Activated naive CD8-positive, alpha-beta T cell treated with anti-CD3 and anti-CD28 coated beads, Interleukin-2, amount 10 ng/mL, durations not matched to agents 7 days and 5 days (primary cell): ENCODE results near the gene HERPUD1. TPM values are rescaled to one million over a fixed set of nuclear protein-coding genes. Genes with fewer than 3 reads are reported as not detected.
"Not testable (repeated sequence)": the region's sequence is repeated elsewhere in the genome, so short reads cannot be mapped to it uniquely, and the experiment has no call there.

ENCODE experiments used
- ATAC-seq: fragments of 150-1000 bp; cut with Tn5 transposase; one replicate; pipeline ENCODE4 v1.10.0; 2021; ENCODE audit warnings: low read depth, moderate library complexity
- POLR2A ChIA-PET: fragments of 350-600 bp; sonication (Branson Sonifier 250); formaldehyde crosslinking; loops from one replicate; lab custom pipeline; 2021; ENCODE audit warnings: antibody characterized with exemption; lab: Charles Lee
- DNase-seq: peaks from one replicate; pipeline ENCODE4 v3.0.0; 2021
- H3K27ac Mint-ChIP-seq: one replicate; pipeline ENCODE4 v1.8.0; 2022; ENCODE audit warnings: mild to moderate bottlenecking, mixed read lengths
- H3K27me3 Mint-ChIP-seq: one replicate; pipeline ENCODE4 v1.8.0; 2022; ENCODE audit warnings: mild to moderate bottlenecking, moderate library complexity, mixed read lengths
- H3K36me3 Mint-ChIP-seq: one replicate; pipeline ENCODE4 v1.8.0; 2021; ENCODE audit warnings: mild to moderate bottlenecking, mixed read lengths
- H3K4me1 Mint-ChIP-seq: one replicate; pipeline ENCODE4 v1.8.0; 2021; ENCODE audit warnings: mixed read lengths
- H3K4me3 Mint-ChIP-seq: one replicate; pipeline ENCODE4 v1.8.0; 2022; ENCODE audit warnings: mild to moderate bottlenecking, moderate library complexity, mixed read lengths
- H3K9me3 Mint-ChIP-seq: one replicate; pipeline ENCODE4 v1.8.0; 2021; ENCODE audit warnings: mixed read lengths
- total RNA-seq, 2 experiments: library from RNA; stranded (reverse); gene quantifications; one replicate each; pipeline ENCODE4 v1.2.3, GENCODE V29; 2021

Gene HERPUD1
- total RNA-seq, 2 experiments from 2014 or later: 134 to 157 TPM

DNA sequence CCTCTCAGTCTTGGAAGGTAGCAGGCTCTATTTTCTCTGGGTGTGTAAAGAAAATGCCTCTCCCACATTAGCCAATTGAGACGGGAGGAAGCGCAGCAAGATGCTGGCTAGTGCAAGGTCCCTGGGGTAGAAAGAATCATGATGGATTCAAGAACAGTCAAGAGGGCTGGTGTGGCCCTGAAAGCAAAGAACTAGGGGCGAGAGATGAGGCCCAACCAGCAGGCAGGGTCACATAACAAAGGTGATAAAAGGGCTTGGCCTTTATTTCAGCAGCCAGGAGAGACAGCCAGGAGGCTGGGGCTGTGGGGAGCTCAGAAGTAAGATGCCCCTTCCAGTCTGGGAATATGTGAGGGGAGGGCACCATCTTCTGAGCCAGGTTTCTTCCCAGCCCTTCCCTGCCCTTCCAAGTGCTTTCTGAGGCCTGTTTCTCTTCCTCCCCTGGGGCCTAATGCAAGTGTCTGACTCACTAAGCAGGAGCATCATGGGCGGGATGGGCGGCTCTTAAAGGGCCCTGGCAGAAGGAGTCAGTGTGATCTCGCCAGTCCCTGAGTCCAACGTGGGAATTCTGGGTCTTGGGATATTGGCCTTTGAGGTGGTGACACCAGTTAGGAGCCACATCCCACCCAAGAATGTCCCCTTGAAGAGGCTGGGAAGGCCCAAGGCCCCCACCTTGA, 53.5 kb downstream of the HERPUD1 start:
- H3K27ac Mint-ChIP-seq: peak overlapping the region; percentile 99
- peaks cover 44% of the 10 kb centered on the region for H3K36me3 Mint-ChIP-seq
- no peaks in the 10 kb centered on the region for H3K27me3 Mint-ChIP-seq
- ATAC-seq: no peak
- no peak for DNase-seq
- POLR2A ChIA-PET: interaction anchor here (1.1 to 1.5 kb wide), 3 partner anchors 10 to 56 kb away, joined by 3 to 4 read pairs (median 4); no protein-coding TSS in a partner anchor
- peak overlapping the region; percentile 57 for H3K4me3 Mint-ChIP-seq
- H3K9me3 Mint-ChIP-seq: no peaks in the 10 kb centered on the region
- H3K4me1 Mint-ChIP-seq: peaks cover 62% of the 10 kb centered on the region

DNA sequence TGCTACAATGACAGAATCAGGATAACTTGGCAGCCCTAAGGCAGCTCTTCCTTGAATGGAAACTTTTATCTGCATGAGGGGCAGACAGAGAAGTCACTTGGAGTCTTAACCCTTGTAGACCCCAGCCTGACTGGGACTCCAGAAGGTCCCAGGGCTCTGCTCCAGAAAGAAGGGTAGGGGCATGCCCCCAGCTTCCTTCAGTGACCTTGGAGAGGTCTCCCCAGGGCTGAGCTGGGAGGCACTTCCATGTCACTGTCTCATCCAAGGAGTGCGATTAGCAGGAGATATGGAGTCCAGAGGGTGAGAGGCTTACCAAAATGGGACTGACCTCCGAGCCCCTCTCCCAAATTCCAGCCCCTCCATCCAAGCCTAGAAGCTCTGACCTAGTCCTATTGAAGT, 54.0 kb downstream of the HERPUD1 start:
- Mint-ChIP-seq H3K27ac (peak overlapping the region; percentile 99), H3K27me3 (no peaks in the 10 kb centered on the region), H3K4me3 (peak overlapping the region; percentile 57)

DNA sequence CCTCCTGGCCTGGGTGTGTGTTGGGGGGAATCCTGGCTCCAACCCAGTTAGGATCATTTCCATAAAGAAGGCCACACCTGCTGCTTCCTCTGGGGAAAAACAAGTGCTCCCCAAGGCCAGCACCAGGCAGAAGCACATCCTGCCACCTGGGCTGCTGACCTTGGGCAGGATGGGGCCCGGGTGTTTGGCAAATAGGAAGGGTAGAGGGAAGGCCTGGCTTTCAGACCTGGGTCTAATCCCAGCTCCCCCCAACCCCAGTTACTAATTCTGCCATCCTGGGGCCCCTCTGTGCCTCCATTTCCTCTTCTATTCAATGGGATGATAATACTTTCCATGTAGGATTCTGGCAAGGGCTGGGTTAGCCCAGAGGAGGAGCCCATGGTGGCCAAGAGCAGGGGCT, 54.4 kb downstream of the HERPUD1 start:
- H3K27ac Mint-ChIP-seq: peak overlapping the region; percentile 99
- peaks cover 57% of the 10 kb centered on the region for H3K4me1 Mint-ChIP-seq
- H3K36me3 Mint-ChIP-seq: peaks cover 48% of the 10 kb centered on the region
- H3K4me3 Mint-ChIP-seq: peak overlapping the region; percentile 99
- no peak for DNase-seq
- H3K27me3 Mint-ChIP-seq: no peaks in the 10 kb centered on the region
- POLR2A ChIA-PET: interaction anchor here (1.1 to 4.1 kb wide), 3 partner anchors 9 to 54 kb away, joined by 4 to 75 read pairs (median 4); no protein-coding TSS in a partner anchor
- no peaks in the 10 kb centered on the region for H3K9me3 Mint-ChIP-seq
- no peak for ATAC-seq

More for the DNA sequence above, 54.0 kb downstream of the HERPUD1 start:
- POLR2A ChIA-PET: interaction anchor here (1.1 to 1.5 kb wide), 2 partner anchors 9 to 14 kb away, joined by 3 to 4 read pairs; no protein-coding TSS in a partner anchor
- DNase-seq: no peak
- no peak for ATAC-seq
- Mint-ChIP-seq H3K4me1 (peaks cover 61% of the 10 kb centered on the region), H3K9me3 (no peaks in the 10 kb centered on the region), H3K36me3 (peaks cover 48% of the 10 kb centered on the region)

DNA sequence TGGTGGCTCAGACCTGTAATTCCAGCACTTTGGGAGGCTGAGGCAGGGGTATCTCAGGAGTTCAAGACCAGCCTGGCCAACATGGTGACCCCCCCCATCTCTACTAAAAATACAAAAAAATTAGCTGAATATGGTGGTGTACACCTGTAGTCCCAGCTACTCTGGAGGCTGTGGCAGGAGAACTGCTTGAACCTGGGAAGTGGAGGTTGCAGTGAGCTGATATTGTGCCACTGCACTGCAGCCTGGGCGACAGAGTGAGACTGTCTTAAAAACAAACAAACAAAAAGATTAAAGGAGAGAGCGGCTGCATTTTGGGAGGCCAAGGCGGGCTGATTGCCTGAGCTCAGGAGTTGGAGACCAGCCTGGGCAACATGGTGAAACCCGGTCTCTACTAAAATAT, 55.0 kb downstream of the HERPUD1 start:
- Mint-ChIP-seq H3K4me3 (peak overlapping the region; percentile 99), H3K4me1 (peaks cover 56% of the 10 kb centered on the region), H3K27ac (peak overlapping the region; percentile 99), H3K36me3 (peaks cover 47% of the 10 kb centered on the region)
- not testable (repeated sequence) for H3K9me3 Mint-ChIP-seq, DNase-seq, H3K27me3 Mint-ChIP-seq, ATAC-seq
- POLR2A ChIA-PET: interaction anchor here (1.1 to 4.1 kb wide), 3 partner anchors 8 to 54 kb away, joined by 3 to 75 read pairs (median 4); no protein-coding TSS in a partner anchor

DNA sequence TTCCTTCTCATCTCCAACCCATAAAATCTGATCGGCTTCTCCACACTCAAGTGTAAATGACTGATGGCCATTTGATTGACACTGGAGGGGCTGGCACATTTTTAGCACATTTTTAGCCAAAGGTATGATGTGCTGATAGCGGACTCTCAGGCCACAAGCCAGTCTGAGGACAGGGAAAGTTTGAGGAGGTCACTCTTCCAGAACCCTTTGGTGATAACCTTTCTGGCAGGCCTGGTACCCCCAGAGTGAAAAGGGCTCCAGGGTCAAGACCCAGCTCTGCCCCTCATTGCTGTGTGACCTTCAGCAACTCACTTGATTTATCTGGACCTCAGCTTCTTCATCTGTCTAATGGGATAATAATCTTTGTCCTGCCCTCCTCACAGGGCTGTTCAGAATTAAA, 55.8 kb downstream of the HERPUD1 start:
- ATAC-seq (no peak), DNase-seq (no peak)
- Mint-ChIP-seq H3K27me3 (no peaks in the 10 kb centered on the region), H3K4me1 (peaks cover 51% of the 10 kb centered on the region), H3K36me3 (peaks cover 46% of the 10 kb centered on the region), H3K4me3 (peak overlapping the region; percentile 99), H3K27ac (peak overlapping the region; percentile 99), H3K9me3 (no peaks in the 10 kb centered on the region)
- POLR2A ChIA-PET: interaction anchor here (0.6 to 4.1 kb wide), 9 partner anchors 9 to 54 kb away, joined by 3 to 75 read pairs (median 4); no protein-coding TSS in a partner anchor

DNA sequence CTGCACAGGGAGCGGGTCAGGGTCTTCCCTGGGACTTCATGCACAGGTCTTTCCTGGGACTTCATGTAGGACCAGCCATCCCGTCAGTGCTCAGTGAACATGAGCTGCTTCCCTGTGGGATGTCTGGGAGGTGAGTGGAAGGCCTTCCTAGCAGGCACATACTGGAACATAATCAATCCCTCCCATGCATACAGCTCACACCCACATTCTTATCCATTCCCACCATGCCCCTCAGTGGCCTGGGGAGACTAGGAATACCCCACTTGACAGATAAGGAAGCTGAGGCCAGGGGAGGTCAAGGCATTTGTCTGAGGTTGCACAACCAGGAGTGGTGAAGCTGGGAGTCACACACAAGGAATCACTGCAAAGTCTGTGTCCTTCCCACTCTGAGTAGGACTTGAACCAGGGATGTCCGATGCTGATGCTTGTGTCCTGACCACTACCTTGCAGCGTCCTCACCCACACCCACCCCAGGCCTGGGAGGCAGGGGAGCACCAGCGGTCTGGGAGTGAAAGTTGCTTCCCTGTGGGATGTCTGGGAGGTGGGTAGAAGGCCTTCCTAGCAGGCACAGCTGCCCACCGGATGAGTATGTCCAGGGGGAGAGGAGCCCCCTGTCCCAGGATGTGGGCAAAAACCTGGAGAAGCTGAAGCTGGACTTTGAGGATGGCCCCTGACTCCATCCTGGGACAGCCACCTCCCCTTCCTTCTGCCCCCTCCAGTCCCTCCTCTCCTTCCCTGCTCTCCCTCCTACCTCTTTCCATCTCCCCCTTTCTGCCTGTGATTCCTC, 56.4 kb downstream of the HERPUD1 start:
- ATAC-seq: no peak
- H3K36me3 Mint-ChIP-seq: peaks cover 49% of the 10 kb centered on the region
- H3K4me1 Mint-ChIP-seq: peaks cover 50% of the 10 kb centered on the region
- POLR2A ChIA-PET: interaction anchor here (0.7 to 4.1 kb wide), 17 partner anchors 8 to 65 kb away, joined by 3 to 75 read pairs (median 5); no protein-coding TSS in a partner anchor
- H3K27me3 Mint-ChIP-seq: no peaks in the 10 kb centered on the region
- DNase-seq: peak; percentile 41
- no peaks in the 10 kb centered on the region for H3K9me3 Mint-ChIP-seq
- peak overlapping the region; percentile 99 for H3K4me3 Mint-ChIP-seq
- peak overlapping the region; percentile 99 for H3K27ac Mint-ChIP-seq

DNA sequence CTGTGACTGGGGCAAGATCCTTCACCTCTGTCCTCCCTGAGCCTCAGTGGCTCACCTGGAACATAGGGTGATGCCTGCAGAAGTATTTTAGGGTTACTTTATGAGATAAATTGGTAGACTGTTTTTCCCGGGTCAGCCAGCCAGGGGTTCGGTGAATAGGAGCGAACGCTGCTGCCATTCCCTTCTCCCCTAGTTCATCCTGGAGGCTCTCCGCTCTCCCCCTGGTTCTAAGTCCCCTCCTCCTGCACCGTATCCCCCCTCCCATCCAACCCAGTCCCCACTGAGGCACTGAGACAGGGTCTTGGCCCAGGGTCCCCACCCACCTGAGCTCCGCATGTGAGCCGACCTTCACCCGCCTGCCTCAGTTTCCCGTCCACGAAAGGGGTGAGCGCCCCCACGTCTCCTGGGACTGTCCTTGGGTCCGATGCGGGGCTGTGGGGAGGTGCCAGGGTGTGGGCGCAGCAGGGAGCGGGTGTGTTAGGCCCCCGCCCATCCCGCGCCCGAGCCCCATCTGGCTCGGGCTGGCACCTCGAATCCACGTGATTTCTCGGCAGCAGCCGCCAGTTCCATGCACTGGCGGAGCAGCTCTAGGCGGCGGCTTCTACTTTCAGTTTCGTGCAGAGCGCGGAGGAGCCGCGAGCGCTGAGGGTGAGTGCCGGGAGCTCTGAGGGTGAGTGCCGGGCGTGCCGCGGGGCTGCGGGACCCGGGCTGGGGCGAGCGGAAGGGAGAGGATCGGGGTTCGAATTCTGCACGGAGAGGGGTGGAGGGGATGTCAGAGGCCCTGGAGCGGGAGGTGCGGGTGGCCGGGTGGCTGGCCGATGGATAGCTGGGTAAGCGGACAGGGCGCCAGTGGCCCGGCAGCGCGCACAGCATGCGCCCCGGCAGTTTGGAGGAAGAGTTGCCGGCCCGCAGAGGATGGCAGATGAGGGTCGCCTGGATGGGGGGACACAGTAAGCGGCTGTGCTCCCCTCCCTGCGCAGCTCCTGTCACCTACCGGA, 57.3 kb downstream of the HERPUD1 start, which contains the start of gene NLRC5:
TSS of gene NLRC5 (plus strand) at position 610 of the 998 bp plus-strand sequence. CDS start 31,156 bp downstream, outside the sequence.
- ATAC-seq: peak; percentile 87
- Mint-ChIP-seq H3K4me1 (peaks cover 56% of the 10 kb centered on the region), H3K27me3 (no peaks in the 10 kb centered on the region), H3K36me3 (peaks cover 55% of the 10 kb centered on the region), H3K27ac (peak within 1 kb of the TSS; percentile 99), H3K4me3 (peak within 1 kb of the TSS; percentile 99), H3K9me3 (no peaks in the 10 kb centered on the region)
- peak; percentile 91 for DNase-seq
- POLR2A ChIA-PET: interaction anchor here (1.0 to 4.1 kb wide), 23 partner anchors 9 to 81 kb away, joined by 3 to 75 read pairs (median 4); no protein-coding TSS in a partner anchor

DNA sequence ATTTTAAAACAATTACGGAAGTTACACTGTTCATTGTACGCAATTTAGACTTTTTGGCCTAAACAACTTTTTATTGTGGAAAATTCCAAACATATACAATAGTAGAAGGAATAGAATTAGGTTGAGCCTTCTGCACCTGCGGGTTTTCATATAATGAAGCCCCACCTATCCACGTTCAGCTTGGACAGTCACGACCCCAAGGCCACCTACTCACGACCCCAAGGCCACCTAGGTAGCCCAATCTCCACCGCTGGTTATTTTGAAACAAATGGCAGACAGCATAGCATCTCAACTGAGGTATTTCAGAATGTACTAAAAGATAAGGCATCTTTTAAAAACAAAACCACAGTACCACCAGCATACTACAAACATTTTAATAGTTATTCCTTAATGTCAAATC, 58.0 kb downstream of the HERPUD1 start:
- Mint-ChIP-seq H3K36me3 (peaks cover 54% of the 10 kb centered on the region), H3K27me3 (no peaks in the 10 kb centered on the region), H3K27ac (peak overlapping the region; percentile 99), H3K9me3 (no peaks in the 10 kb centered on the region), H3K4me3 (peak overlapping the region; percentile 99), H3K4me1 (peaks cover 52% of the 10 kb centered on the region)
- no peak for ATAC-seq
- POLR2A ChIA-PET: interaction anchor here (1.0 to 4.1 kb wide), 17 partner anchors 9 to 80 kb away, joined by 3 to 75 read pairs (median 5); no protein-coding TSS in a partner anchor
- peak; percentile 39 for DNase-seq

DNA sequence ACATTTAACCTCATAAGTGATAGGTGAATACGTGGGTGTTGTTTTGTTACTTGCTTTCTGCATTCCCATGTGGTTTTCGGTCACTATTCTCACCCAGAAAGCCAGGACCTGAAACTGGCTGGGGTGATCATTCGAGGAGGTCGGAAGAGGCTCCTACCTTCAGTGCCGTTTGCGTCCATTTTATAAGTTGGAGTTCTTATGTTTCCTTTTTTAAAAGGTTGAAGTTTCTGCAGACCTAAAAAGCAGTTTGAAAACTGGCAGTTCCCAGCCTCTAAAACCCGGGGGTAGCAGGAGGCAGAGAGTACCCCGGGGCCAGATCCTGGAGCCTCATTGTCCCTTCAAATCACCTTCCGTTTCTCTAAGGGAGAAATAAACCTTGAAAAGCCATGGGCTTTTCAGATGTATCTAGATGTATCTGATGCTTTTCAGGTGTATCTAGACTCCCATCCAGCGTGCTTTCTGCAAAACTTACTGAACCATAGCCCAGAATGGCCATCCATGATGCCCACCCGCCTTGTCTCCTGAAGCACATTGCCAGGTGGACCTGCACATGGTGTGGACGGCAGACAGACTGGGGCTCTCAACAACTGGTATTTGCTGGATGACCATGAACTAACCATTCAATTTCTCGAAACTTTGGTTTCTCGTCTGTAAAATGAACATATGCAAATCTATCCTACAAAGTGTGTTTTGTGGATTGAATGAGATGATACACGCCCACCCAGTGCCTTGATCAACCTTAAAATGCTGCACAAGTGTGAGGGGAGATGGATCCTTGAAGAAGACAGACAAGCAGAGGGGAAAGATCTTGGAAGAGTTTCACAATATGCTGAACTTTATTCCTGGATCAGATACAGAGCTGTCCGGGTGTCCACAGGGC, 58.7 kb downstream of the HERPUD1 start:
- Mint-ChIP-seq H3K4me3 (peak overlapping the region; percentile 99), H3K4me1 (peaks cover 49% of the 10 kb centered on the region), H3K27me3 (no peaks in the 10 kb centered on the region), H3K9me3 (no peaks in the 10 kb centered on the region), H3K27ac (peak overlapping the region; percentile 99), H3K36me3 (peaks cover 51% of the 10 kb centered on the region)
- no peak for ATAC-seq
- POLR2A ChIA-PET: interaction anchor here (1.0 to 4.1 kb wide), 9 partner anchors 9 to 79 kb away, joined by 3 to 75 read pairs (median 11); no protein-coding TSS in a partner anchor
- peak; percentile 42 for DNase-seq

DNA sequence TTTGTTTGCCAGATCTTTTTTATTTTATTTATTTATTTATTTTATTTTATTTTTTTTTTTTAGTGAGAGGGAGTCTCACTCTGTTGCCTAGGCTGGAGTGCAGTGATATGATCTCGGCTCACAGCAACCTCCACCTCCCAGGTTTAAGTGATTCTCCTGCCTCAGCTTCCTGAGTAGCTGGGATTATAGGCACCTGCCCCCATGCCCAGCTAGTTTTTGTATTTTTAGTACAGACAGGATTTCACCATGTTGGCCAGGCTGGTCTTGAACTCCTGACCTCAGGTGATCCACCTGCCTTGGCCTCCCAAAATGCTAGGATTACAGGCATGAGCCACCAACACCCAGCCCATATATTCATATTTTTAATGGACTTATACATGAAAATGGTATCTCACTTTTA, 60.5 kb downstream of the HERPUD1 start:
- ATAC-seq, H3K9me3 Mint-ChIP-seq, H3K27me3 Mint-ChIP-seq: not testable (repeated sequence)
- POLR2A ChIA-PET: interaction anchor here (1.6 to 2.4 kb wide), 2 partner anchors 35 to 48 kb away, joined by 11 to 25 read pairs; no protein-coding TSS in a partner anchor
- Mint-ChIP-seq H3K4me3 (peak overlapping the region; percentile 99), H3K27ac (peak overlapping the region; percentile 55), H3K4me1 (peaks cover 52% of the 10 kb centered on the region), H3K36me3 (peaks cover 60% of the 10 kb centered on the region)
- DNase-seq: peak; percentile 6

DNA sequence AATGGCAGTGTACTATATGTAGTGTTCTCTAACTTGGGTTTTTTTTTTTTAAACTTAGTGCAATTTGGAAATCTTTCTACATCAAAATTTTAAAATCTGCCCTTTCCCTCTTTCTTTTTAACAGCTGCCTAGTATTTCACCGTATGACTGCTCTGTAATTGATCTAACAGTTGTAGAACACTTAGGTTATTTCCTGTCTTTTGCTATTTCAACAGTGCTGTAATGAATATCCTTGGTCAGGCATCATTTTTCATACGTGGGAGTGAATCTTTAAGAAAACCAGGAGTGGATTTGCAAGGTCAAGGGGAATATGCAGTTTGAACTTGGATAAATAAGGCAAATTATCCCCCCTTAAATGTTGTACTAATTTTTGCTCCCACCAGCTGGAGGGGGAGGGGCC, 61.3 kb downstream of the HERPUD1 start:
- DNase-seq: no peak
- H3K4me3 Mint-ChIP-seq: peak overlapping the region; percentile 72
- no peaks in the 10 kb centered on the region for H3K27me3 Mint-ChIP-seq
- no peaks in the 10 kb centered on the region for H3K9me3 Mint-ChIP-seq
- POLR2A ChIA-PET: interaction anchor here (0.5 to 2.8 kb wide), 4 partner anchors 9 to 46 kb away, joined by 3 to 15 read pairs (median 4); no protein-coding TSS in a partner anchor
- no peak for ATAC-seq
- H3K4me1 Mint-ChIP-seq: peaks cover 50% of the 10 kb centered on the region
- peak overlapping the region; percentile 60 for H3K27ac Mint-ChIP-seq
- H3K36me3 Mint-ChIP-seq: peaks cover 53% of the 10 kb centered on the region
